ENCODE data around the gene WWC2. TPM values are rescaled to one million over a fixed set of nuclear protein-coding genes. Genes with fewer than 3 reads are reported as not detected.

Gene WWC2
- total and polyA plus RNA-seq, 2 experiments from 2014 or later: 50.5 to 74.2 TPM

DNA sequence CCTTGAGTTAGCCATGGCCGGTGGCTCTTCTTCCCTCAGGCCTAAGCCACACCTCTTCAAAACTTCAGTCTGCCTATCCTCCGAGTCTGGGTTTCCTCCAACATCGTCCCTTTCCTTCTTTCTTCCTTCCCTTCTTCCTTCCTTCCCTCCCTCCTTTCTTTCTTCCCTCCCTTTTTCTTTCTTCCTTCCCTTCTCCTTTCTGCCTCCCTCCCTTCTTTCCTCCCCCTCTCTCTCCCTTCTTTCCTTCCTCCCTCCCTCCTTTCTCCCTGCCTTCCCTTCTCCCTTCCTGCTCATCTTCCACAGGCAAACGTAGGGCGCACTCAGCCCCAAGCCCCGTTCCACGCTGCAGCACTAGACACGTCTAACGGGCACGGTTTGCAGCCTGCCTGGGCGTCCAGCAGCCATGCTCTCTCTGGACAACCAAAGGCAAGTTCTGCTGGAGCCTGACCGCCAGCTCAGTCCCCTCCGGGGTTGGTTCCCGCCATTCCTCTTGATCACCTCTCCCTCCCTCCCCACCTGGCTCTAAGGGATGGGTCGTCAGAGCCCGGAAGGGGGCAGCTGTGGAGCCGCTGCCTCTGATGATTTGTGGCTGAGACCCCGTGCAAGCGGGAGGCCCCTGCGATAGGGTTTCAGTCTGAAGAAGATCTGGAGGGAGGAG lies 257.2 kb downstream of the WWC2 start (continued):
- TF ChIP-seq, protein P1, sequence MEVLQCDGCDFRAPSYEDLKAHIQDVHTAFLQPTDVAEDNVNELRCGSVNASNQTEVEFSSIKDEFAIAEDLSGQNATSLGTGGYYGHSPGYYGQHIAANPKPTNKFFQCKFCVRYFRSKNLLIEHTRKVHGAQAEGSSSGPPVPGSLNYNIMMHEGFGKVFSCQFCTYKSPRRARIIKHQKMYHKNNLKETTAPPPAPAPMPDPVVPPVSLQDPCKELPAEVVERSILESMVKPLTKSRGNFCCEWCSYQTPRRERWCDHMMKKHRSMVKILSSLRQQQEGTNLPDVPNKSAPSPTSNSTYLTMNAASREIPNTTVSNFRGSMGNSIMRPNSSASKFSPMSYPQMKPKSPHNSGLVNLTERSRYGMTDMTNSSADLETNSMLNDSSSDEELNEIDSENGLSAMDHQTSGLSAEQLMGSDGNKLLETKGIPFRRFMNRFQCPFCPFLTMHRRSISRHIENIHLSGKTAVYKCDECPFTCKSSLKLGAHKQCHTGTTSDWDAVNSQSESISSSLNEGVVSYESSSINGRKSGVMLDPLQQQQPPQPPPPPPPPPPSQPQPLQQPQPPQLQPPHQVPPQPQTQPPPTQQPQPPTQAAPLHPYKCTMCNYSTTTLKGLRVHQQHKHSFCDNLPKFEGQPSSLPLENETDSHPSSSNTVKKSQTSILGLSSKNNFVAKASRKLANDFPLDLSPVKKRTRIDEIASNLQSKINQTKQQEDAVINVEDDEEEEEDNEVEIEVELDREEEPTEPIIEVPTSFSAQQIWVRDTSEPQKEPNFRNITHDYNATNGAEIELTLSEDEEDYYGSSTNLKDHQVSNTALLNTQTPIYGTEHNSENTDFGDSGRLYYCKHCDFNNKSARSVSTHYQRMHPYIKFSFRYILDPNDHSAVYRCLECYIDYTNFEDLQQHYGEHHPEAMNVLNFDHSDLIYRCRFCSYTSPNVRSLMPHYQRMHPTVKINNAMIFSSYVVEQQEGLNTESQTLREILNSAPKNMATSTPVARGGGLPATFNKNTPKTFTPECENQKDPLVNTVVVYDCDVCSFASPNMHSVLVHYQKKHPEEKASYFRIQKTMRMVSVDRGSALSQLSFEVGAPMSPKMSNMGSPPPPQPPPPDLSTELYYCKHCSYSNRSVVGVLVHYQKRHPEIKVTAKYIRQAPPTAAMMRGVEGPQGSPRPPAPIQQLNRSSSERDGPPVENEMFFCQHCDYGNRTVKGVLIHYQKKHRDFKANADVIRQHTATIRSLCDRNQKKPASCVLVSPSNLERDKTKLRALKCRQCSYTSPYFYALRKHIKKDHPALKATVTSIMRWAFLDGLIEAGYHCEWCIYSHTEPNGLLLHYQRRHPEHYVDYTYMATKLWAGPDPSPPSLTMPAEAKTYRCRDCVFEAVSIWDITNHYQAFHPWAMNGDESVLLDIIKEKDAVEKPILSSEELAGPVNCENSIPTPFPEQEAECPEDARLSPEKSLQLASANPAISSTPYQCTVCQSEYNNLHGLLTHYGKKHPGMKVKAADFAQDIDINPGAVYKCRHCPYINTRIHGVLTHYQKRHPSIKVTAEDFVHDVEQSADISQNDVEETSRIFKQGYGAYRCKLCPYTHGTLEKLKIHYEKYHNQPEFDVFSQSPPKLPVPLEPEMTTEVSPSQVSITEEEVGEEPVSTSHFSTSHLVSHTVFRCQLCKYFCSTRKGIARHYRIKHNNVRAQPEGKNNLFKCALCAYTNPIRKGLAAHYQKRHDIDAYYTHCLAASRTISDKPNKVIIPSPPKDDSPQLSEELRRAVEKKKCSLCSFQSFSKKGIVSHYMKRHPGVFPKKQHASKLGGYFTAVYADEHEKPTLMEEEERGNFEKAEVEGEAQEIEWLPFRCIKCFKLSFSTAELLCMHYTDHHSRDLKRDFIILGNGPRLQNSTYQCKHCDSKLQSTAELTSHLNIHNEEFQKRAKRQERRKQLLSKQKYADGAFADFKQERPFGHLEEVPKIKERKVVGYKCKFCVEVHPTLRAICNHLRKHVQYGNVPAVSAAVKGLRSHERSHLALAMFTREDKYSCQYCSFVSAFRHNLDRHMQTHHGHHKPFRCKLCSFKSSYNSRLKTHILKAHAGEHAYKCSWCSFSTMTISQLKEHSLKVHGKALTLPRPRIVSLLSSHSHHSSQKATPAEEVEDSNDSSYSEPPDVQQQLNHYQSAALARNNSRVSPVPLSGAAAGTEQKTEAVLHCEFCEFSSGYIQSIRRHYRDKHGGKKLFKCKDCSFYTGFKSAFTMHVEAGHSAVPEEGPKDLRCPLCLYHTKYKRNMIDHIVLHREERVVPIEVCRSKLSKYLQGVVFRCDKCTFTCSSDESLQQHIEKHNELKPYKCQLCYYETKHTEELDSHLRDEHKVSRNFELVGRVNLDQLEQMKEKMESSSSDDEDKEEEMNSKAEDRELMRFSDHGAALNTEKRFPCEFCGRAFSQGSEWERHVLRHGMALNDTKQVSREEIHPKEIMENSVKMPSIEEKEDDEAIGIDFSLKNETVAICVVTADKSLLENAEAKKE (CRISPR knock-in tag; IDR thresholded peaks at IDR 0.05): no peak
- no peak for TF ChIP-seq CREB1 (CRISPR knock-in tag; IDR thresholded peaks at IDR 0.05; ENCODE audit: low read depth)
- TF ChIP-seq EZH2phosphoT487 (IDR thresholded peaks at IDR 0.05; ENCODE audit: unreplicated experiment): no peak
- no peak for TF ChIP-seq NANOG (IDR thresholded peaks at IDR 0.05; ENCODE audit: borderline replicate concordance)
- no peak for TF ChIP-seq ZNF331 (CRISPR knock-in tag; IDR thresholded peaks at IDR 0.05; ENCODE audit: low read depth)
- TF ChIP-seq POLR2AphosphoS5 (IDR thresholded peaks at IDR 0.05; ENCODE audit: low read depth): no peak
- no peak for TF ChIP-seq JUNB (IDR thresholded peaks at IDR 0.05; ENCODE audit: unreplicated experiment)

DNA sequence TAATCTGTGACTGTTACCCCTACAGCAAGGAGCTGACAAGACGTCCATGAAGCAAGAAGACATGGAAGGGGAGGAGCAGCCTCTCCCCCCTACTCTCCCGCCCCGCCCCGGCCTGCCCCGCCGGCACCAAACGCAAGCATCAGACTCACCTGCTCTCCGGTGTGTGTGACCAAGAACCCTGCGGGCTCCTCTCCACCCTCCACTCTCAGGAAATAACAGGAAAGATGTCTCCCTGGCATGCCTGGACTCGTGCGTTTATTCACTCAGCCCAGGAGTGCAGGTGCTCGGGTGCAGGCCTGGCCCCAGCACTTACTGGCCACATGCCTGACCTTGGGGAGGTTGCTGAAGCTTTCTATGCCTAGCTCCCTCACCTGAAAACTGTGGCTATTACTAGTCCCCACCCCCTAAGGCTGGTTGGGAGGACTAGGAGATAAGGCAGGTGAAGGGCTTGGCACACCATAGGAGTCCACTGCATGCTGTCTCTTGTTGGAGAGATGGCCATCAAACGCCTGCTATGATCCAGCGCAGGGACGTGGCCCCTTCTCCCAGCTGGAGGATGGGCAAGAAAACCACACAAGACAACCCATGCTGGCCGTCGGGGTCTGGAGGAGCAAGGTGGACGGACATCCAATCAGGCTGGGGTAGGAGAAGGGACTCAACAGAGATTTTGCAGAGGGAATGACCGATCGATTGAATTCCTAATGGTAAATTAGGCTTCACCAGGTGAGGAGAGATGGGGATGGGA lies 258.0 kb downstream of the WWC2 start:
- no peaks in the 10 kb centered on the region for H3K4me1 ChIP-seq (ENCODE audit: insufficient read depth)
- H2AFZ ChIP-seq: peak overlapping the region; percentile 56; the same call in 1 of the 2 replicates
- H4K20me1 ChIP-seq (replicated peaks; ENCODE audit: insufficient read depth): no peaks in the 10 kb centered on the region
- no peak for TF ChIP-seq ZNF331 (CRISPR knock-in tag; IDR thresholded peaks at IDR 0.05; ENCODE audit: low read depth)
- TF ChIP-seq, protein P2, sequence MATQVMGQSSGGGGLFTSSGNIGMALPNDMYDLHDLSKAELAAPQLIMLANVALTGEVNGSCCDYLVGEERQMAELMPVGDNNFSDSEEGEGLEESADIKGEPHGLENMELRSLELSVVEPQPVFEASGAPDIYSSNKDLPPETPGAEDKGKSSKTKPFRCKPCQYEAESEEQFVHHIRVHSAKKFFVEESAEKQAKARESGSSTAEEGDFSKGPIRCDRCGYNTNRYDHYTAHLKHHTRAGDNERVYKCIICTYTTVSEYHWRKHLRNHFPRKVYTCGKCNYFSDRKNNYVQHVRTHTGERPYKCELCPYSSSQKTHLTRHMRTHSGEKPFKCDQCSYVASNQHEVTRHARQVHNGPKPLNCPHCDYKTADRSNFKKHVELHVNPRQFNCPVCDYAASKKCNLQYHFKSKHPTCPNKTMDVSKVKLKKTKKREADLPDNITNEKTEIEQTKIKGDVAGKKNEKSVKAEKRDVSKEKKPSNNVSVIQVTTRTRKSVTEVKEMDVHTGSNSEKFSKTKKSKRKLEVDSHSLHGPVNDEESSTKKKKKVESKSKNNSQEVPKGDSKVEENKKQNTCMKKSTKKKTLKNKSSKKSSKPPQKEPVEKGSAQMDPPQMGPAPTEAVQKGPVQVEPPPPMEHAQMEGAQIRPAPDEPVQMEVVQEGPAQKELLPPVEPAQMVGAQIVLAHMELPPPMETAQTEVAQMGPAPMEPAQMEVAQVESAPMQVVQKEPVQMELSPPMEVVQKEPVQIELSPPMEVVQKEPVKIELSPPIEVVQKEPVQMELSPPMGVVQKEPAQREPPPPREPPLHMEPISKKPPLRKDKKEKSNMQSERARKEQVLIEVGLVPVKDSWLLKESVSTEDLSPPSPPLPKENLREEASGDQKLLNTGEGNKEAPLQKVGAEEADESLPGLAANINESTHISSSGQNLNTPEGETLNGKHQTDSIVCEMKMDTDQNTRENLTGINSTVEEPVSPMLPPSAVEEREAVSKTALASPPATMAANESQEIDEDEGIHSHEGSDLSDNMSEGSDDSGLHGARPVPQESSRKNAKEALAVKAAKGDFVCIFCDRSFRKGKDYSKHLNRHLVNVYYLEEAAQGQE (IDR thresholded peaks at IDR 0.05; ENCODE audit: unreplicated experiment): no peak
- no peak for TF ChIP-seq EZH2 (IDR thresholded peaks at IDR 0.05; ENCODE audit: low read depth, unreplicated experiment)
- TF ChIP-seq EZH2phosphoT487 (IDR thresholded peaks at IDR 0.05; ENCODE audit: unreplicated experiment): no peak
- TF ChIP-seq STAT1 (IDR thresholded peaks at IDR 0.05; ENCODE audit: unreplicated experiment): no peak
- no peak for TF ChIP-seq ZNF114 (CRISPR knock-in tag; IDR thresholded peaks at IDR 0.05)
- TF ChIP-seq JUNB (IDR thresholded peaks at IDR 0.05; ENCODE audit: unreplicated experiment): no peak
- no peak for TF ChIP-seq NANOG (IDR thresholded peaks at IDR 0.05; ENCODE audit: borderline replicate concordance)
- TF ChIP-seq, protein P3, sequence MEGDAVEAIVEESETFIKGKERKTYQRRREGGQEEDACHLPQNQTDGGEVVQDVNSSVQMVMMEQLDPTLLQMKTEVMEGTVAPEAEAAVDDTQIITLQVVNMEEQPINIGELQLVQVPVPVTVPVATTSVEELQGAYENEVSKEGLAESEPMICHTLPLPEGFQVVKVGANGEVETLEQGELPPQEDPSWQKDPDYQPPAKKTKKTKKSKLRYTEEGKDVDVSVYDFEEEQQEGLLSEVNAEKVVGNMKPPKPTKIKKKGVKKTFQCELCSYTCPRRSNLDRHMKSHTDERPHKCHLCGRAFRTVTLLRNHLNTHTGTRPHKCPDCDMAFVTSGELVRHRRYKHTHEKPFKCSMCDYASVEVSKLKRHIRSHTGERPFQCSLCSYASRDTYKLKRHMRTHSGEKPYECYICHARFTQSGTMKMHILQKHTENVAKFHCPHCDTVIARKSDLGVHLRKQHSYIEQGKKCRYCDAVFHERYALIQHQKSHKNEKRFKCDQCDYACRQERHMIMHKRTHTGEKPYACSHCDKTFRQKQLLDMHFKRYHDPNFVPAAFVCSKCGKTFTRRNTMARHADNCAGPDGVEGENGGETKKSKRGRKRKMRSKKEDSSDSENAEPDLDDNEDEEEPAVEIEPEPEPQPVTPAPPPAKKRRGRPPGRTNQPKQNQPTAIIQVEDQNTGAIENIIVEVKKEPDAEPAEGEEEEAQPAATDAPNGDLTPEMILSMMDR (conservative IDR thresholded peaks at IDR 0.05; ENCODE audit: low read depth in 2 of 2): no peak
- no peak for TF ChIP-seq CREB1 (CRISPR knock-in tag; IDR thresholded peaks at IDR 0.05; ENCODE audit: low read depth)

More for the DNA sequence above, 258.0 kb downstream of the WWC2 start:
- no peaks in the 10 kb centered on the region; the same call in none of the 3 replicates for H3K9me3 Mint-ChIP-seq
- ATAC-seq (no peak), DNase-seq (ENCODE audit: low spot score) (no peak)
- H3K36me3 Mint-ChIP-seq (ENCODE audit: low read depth): no peaks in the 10 kb centered on the region
- H3K4me1 Mint-ChIP-seq: peaks cover 3% of the 10 kb centered on the region
- Histone ChIP-seq H3K27ac (ENCODE audit: low read depth) (no peak overlapping the region), H3K9me2 (ENCODE audit: insufficient read depth) (0 out of 2 replicates have a peak, but pooled peaks cover 4% of the 10 kb centered on the region), H3K79me2 (replicated peaks; ENCODE audit: insufficient read depth) (no peaks in the 10 kb centered on the region), H3F3A (replicated peaks; ENCODE audit: low read depth) (no peaks in the 10 kb centered on the region), H3K4me2 (no peak overlapping the region), H3K27me3 (ENCODE audit: insufficient read depth) (no peaks in the 10 kb centered on the region), H3K4me3 (no peak overlapping the region), H3K36me3 (ENCODE audit: insufficient read depth) (no peaks in the 10 kb centered on the region)
- no peak overlapping the region for H3K4me3 Mint-ChIP-seq
- H3K27ac Mint-ChIP-seq: no peak overlapping the region
- H3K27me3 Mint-ChIP-seq (ENCODE audit: insufficient read depth, low read depth, poor library complexity): peaks cover 2% of the 10 kb centered on the region
